Pancreas (tissue), 10 donors: ENCODE data around the gene PPIP5K1. TPM values are rescaled to one million over a fixed set of nuclear protein-coding genes. Genes with fewer than 3 reads are reported as not detected.
A peak's percentile ranks its signal among the peaks of the same experiment; 100 is the strongest.

ENCODE experiments used
- ATAC-seq, 4 donors: fragments of 200-7000 bp; cut with Tn5 transposase; one replicate each; pipeline versions ENCODE4 v1.8.0 to v1.9.1; 2020; ENCODE audit warnings: mild to moderate bottlenecking in 4 of 4, moderate library complexity in 4 of 4
- DNase-seq, 6 donors: peaks; one replicate each; pipeline ENCODE4 v3.0.0-alpha.2; 2020
- FAIRE-seq: peaks from 2 replicates; lab custom pipeline; 2012; peaks lifted over from hg19 to GRCh38; lab: Jason Lieb, UNC
- H3K27ac ChIP-seq, 4 donors: fragments of 200-600 bp; sonication (generic); 1 replicate in 3 of 4; 2 replicates in 1 of 4; pipeline versions ENCODE4 v1.5.0 to v1.8.0; 2020
- H3K27me3 ChIP-seq, 4 donors: fragments of 200-600 bp; one replicate each; pipeline ENCODE4 v1.8.0; 2021
- H3K36me3 ChIP-seq, 3 donors: fragments of 200-600 bp; sonication (generic) in 1 of 3; one replicate each; pipeline versions ENCODE4 v1.5.0 to v1.8.0; 2020 to 2021
- H3K4me1 ChIP-seq, 3 donors: fragments of 200-600 bp; one replicate each; pipeline ENCODE4 v1.8.0; 2021
- H3K4me3 ChIP-seq, 4 donors: fragments of 200-600 bp; sonication (generic) in 2 of 4; one replicate each; pipeline versions ENCODE4 v1.5.0 to v1.8.0; 2020 to 2021
- H3K9me3 ChIP-seq, 4 donors: fragments of 200-600 bp; one replicate each; pipeline ENCODE4 v1.8.0; 2021
- CTCF ChIP-seq, 4 donors: fragments of 200-600 bp; sonication (generic) in 3 of 4; IDR thresholded peaks; one replicate each; pipeline versions ENCODE4 v1.5.0 to v1.8.0; 2021; ENCODE audit warnings: antibody characterized with exemption in 4 of 4
- WGBS, 2 donors: extraction: QIAGEN DNeasy Blood & Tissue Kit; methylation state at CpG; one replicate each; pipeline ENCODE4 v1.1.7; 2013; 5-methylcytosine and 5-hydroxymethylcytosine counted together
- intact Hi-C, 3 donors: fragments of 100-400 bp; cut with DNase I; formaldehyde crosslinking; loops; one replicate each; pipeline versions ENCODE4 v1.11.1 to v1.14.2; 2022
- polyA plus RNA-seq, 2 donors: library from polyadenylated mRNA; stranded (reverse); fragments of 200-250 nt; gene quantifications; one replicate each; pipeline ENCODE4 v1.2.3, GENCODE V29; 2013
- total RNA-seq, 6 donors: library from RNA; stranded (reverse); fragmentation: NEBNext Ultra II Directional in 4 of 6; extraction: Animal tissue kit (Norgen Biotek cat#: 25700) in 4 of 6; gene quantifications; one replicate each; pipeline versions ENCODE4 v1.2.1 to v1.2.4, GENCODE V29; 2021 to 2023
- donor health status: healthy with polysubstance abuse.
- donor health status: DM: no; HTN: no; CAD: no; lungs with moderate emphysema.
- donor health status: DM: no; HTN: no; CAD: no.
- donor health status: control.
- donor health status: control.
- donor health status: Bipolar disorder and iron deficiency.
- donor health status: DM: yes; HTN: yes; CAD: no.
- donor health status: DM: no; HTN: no; CAD: no.
- donor health status: DM: no; HTN: no; CAD: no.
- donor health status: DM: yes; HTN: yes; CAD: no.

The PPIP5K1 gene
- total and polyA plus RNA-seq, 8 donors = 11.3 to 39.9 (median 16.3) TPM

- Histone ChIP-seq H3K9me3 (no peaks in the 10 kb centered on the region), H3K27ac (peak overlapping the region in 2 of 4 donors; percentile 2 to 60), H3K4me1 (peaks cover 0 to 6% (median 0%) of the 10 kb centered on the region in 3 donors), H3K36me3 (no peaks in the 10 kb centered on the region), H3K4me3 (peak overlapping the region in 2 of 4 donors; percentile 62 to 67), H3K27me3 (no peaks in the 10 kb centered on the region)
- no peak for TF ChIP-seq CTCF (IDR thresholded peaks at IDR 0.05)
- ATAC-seq = no peak
- intact Hi-C loops = no loop called here
- 60 to 67% methylated on average over 8 of the region's 8 CpGs for WGBS, 2 donors
- DNase-seq = no peak
- FAIRE-seq = no peak
Measured at GRCh38 chr15:43509660-43510199, 80.3 kb downstream of the PPIP5K1 start.

GRCh38 chr15:43508991-43509659 lies 80.9 kb downstream of the PPIP5K1 start:
- WGBS, 2 donors = 72 to 77% methylated on average over 9 of the region's 9 CpGs
- Histone ChIP-seq H3K4me3 (no peak overlapping the region), H3K36me3 (no peaks in the 10 kb centered on the region), H3K27ac (peak overlapping the region in 2 of 4 donors; percentile 2 to 60), H3K27me3 (no peaks in the 10 kb centered on the region), H3K9me3 (no peaks in the 10 kb centered on the region), H3K4me1 (peaks cover 0 to 6% (median 0%) of the 10 kb centered on the region in 3 donors)
- FAIRE-seq = no peak
- DNase-seq = no peak
- intact Hi-C loops = no loop called here
- TF ChIP-seq CTCF (IDR thresholded peaks at IDR 0.05) = no peak
- ATAC-seq = no peak

GRCh38 chr15:43508421-43508820 lies 81.6 kb downstream of the PPIP5K1 start:
- DNase-seq (no peak), ATAC-seq (no peak), FAIRE-seq (no peak)
- no peak for TF ChIP-seq CTCF (IDR thresholded peaks at IDR 0.05)
- Histone ChIP-seq H3K4me3 (no peak overlapping the region), H3K36me3 (no peaks in the 10 kb centered on the region), H3K9me3 (no peaks in the 10 kb centered on the region), H3K27ac (no peak overlapping the region), H3K27me3 (no peaks in the 10 kb centered on the region), H3K4me1 (peaks cover 0 to 6% (median 0%) of the 10 kb centered on the region in 3 donors)
- 58 to 74% methylated on average over 1 of the region's 1 CpG for WGBS, 2 donors
- intact Hi-C loops = no loop called here

DNA sequence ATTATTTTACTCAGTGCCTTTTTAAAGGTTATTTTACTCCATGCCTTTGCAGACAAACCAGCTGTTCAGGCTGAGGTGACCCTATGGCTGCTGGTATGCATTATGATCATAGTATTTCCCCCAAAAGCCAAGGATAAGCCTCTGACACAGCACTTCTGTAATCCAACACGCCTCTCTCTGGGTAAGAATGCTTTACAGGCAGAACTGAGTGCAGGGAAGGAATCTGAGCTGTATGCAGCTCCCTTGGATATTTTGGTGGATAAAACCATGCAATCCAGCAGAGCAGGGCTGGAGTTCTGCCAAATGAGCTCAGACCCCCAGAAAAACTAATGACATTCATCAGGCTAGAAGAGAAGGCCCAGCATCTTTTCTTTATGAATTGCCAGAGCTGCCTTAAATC lies 84.3 kb downstream of the PPIP5K1 start:
- ATAC-seq (no peak), FAIRE-seq (no peak), DNase-seq (no peak)
- 71 to 80% methylated on average over 1 of the region's 1 CpG for WGBS, 2 donors
- H3K4me3 ChIP-seq = no peak overlapping the region
- no peak for TF ChIP-seq CTCF (IDR thresholded peaks at IDR 0.05)
- intact Hi-C loops = no loop called here
- no peaks in the 10 kb centered on the region for H3K36me3 ChIP-seq
- peaks cover 0 to 2% (median 0%) of the 10 kb centered on the region in 3 donors for H3K4me1 ChIP-seq
- no peak overlapping the region for H3K27ac ChIP-seq
- H3K9me3 ChIP-seq = no peaks in the 10 kb centered on the region
- no peaks in the 10 kb centered on the region for H3K27me3 ChIP-seq

- DNase-seq (no peak), ATAC-seq (no peak), FAIRE-seq (no peak)
- Histone ChIP-seq H3K27me3 (no peaks in the 10 kb centered on the region), H3K27ac (no peak overlapping the region), H3K36me3 (no peaks in the 10 kb centered on the region), H3K9me3 (no peaks in the 10 kb centered on the region), H3K4me3 (no peak overlapping the region), H3K4me1 (no peaks in the 10 kb centered on the region)
- TF ChIP-seq CTCF (IDR thresholded peaks at IDR 0.05) = no peak
- intact Hi-C loops = no loop called here
- 73 to 76% methylated on average over 1 of the region's 1 CpG for WGBS, 2 donors
Measured at GRCh38 chr15:43499635-43500034, 90.4 kb downstream of the PPIP5K1 start.
